ENCODE results near the gene H2BK1.

The H2BK1 gene

DNA sequence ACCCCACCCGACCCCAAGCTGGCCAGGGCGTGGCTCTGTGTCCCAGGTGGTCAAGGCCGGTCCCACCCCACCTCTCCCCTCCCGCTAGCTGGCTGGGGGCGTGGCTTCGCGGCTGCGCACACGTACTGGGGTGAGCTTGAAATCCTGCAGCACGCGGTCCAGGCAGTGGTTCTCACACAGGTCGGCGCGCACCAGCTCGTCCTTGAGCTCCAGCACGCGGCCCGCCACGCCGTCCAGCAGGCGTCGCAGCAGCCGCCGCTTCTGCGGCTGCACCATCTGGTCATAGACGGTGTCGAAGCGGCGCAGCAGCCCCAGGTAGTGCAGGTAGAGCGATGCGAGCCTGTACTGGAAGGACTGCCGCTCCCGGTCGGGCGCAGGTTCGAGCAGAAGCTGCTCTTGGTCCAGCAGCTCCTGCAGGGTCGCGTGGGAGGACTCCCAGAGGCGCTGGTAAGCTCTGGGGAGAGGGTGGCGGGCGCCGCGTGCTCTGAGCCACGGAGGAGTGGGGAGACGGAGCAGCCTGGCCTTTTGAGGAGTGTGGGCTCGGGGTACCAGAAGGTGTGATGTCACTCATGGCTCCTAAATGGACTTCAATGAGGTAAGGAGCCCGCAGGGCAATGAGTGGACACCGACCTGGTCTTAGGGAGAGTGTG, 5.8 kb downstream of the H2BK1 start:
- DNase-seq (ENCODE audit: low read depth) = no peak

DNA sequence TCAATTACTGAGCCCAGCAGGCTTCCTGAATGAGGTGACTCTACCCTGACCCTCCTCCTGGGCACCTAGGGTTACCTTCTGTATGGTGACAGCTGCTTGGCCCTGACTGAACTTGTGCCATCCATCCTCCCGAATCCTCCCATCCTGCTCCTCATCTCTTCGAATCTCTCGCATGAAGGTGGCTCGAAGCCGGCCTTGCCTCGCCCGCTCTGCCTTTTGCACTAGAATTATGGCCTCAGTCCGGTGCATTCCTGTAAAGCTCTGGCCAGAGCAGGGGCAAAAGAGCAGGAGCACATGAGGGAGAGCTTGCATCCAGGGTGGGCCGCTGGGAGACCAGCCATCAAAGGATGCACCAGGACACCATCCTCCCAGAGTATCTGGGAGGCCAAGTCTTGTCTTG, 7.5 kb downstream of the H2BK1 start:
- DNase-seq (ENCODE audit: low read depth) = no peak

DNA sequence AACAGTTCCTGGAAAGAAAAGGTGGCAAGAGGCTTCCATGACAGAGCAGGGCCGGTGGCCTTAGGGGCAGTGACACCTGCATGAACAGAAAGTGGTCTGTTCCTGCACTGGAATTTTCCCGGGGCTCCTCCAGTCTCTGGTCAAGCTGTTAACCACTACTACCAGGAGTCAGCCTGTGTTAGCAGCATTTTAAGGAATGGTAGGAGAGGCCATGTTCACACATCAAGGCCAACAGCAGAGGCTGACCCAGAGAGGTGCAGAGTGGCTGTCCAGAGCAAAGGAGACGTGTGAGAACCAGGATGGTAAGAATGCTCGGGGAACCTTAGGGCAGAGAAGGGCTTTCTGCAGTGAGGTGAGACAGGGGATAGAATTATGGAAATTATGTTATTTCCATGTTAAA, 8.5 kb downstream of the H2BK1 start:
- no peak for DNase-seq (ENCODE audit: low read depth)

DNA sequence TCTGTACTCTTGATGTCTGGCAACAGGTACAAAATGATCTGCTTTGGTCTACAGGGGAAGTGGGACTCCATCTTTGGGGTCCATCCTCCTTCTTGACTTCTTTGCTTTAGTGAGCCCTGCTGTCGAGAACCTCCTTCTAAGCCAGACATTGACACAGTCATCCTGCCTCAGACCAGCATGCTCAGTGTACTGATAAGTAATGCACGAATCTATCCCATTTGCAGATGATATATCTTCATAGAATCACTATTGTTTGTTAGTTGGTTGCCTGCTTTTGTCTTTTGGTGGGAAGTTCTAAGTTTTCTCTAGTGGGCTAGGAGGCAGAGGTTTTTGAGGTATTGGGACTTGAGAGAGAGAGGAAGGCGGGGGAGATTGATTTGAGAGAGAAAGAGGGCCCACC, 8.9 kb downstream of the H2BK1 start:
- no peak for DNase-seq (ENCODE audit: low read depth)

DNA sequence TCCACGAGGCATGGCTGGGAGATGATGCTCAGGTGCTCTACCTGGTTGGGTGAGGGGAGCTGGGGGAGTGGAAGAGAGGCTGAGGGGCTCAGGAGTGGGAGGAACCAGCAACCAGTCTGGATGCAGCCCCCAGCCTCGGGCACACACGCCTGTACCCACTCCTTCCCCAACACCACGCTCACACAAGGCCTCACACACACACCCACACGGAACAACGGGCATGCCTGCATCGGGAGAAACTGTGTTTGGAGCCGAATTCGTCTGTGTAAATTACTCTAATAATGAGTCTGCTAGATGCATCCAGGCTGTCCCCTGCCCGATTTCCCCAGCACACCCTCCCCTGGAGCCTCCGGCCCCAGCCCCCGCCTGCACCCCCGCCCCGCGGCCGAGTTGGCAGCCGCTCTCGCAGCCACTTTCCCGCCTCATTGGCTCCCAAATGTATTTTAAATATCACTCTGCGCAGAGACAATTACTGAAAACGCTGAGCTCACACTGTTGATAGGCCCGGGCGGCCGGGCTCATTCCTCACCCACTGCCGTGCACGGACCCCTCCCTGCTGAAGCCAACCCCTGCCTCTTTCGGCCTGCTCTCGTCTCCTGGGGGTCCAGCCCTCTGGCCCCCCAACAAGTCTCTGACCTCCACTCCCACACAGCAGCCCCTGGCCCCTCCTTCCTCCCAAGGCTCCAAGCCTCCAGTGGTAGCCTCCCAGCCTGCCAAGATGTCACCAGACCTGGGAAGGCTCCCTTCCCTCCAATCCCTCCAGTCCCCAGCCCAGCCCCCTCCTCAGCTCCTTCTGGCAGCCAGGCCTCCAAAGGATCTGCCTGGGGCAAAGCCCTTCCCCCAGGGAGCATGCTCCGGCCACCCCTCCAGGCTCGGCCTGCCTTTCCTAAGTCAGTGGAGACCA, 11.1 kb downstream of the H2BK1 start:
- DNase-seq (ENCODE audit: low read depth) = no peak

DNA sequence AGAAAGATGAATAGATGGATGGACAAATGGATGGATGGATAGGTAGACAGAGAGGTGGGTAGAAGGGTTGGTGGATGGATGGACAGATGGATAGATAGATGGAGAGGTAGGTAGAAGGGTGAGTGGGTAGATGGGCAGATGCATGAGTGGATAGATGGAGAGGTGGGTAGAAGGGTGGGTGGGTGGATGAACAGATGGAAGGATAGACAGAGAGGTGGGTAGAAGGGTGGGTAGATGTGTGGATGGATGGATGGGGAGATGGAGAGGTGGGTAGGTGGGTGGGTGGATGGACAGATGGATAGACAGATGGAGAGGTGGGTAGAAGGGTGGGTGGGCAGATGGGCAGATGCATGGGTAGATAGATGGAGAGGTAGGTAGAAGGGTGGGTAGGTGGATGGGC, 12.4 kb downstream of the H2BK1 start:
- no peak for DNase-seq (ENCODE audit: low read depth)

DNA sequence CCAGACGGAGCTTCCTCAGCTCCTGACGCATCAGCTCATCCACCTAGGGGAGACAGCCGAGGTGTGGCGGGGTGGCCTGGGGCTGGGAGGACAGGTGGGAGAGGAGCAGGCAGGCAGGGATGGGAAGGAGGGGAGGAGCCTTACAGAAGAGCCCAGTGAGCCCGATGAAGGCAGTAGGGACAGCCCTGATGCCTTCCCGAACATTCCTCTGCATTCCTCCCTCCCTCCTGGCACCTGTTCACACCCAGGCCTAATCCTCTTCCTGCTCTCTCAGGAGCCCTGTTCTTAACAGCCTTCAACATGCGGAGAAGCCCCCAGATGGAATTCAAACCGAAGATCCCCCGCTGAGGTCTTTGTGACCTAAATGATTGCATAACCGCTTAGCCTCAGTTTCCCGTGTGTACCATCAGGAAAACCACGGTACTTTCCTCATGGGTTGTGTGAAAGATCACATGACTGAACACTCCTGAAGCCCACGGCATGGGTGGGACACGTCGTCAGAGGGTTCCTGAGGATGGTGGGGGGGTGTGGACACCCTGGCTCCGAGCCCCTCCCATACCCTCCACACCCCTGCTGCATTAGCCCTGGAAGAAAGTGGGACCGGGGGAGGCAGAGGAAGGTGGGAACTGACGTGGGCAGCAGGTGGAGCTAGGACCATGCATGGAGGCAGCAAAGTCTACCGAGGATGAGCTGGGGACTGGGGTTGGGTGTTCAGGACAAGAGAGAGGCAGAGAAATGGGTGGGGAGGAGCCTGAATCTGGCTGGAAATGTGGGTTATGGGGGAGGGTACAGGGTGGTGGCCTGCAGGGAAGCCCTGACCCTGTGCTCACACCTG, 14.5 kb downstream of the H2BK1 start:
- DNase-seq (ENCODE audit: low read depth) = no peak

DNA sequence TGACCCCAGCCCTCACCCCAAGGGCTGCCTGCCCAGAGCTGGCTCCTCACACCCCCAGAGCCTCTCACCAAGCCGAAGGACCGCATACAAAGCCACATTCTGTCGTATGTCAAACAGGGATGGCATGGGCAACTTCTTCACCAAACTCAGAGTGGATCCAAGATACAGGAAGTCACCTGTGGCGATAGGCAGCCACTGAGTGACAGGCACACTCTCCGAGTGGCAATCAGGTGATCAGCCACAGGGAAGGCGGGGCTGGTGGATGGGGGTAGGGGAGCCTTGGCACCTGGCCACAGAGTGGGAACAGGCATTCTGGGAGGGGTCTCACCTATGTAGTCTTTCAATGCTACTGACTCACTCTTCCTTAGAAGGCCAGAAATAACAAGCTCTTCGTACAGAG, 16.1 kb downstream of the H2BK1 start:
- no peak for DNase-seq (ENCODE audit: low read depth)

DNA sequence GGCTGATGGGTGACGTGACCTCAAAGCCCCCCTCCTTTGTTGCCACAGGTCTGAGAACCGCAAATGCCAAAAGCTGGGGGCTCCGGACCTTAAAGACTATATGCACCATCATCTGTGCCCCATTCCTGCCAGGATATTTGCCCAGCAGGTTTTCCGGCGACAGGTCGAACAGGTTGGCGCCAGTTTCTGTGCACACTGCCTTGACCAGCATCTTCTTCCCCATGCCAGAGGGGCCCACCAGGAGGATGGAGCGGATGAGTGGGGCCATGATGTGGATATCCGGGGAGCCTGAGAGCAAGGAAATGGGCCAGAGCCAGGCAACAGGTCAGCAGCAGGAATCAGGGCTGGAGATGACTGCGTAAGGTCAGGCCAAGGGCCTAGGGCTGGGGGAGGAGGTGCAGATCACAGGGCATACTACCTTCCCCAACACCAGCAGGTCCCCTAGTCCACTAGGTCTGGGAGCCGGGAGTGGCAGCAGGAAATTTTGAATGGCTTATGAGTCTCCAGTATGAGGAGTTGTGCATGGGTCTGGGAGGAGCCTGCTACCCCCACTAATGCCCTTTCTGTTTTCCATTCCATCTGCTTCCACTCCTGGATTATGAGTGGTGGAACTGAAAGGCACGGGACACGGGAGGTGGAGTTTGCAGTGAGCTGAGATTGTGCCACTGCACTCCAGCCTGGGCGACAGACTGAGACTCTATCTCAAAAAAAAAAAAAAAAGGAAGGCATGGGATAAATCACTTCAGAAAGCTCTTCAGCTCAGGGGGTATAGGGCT, 16.9 kb downstream of the H2BK1 start:
- no peak for DNase-seq (ENCODE audit: low read depth)

DNA sequence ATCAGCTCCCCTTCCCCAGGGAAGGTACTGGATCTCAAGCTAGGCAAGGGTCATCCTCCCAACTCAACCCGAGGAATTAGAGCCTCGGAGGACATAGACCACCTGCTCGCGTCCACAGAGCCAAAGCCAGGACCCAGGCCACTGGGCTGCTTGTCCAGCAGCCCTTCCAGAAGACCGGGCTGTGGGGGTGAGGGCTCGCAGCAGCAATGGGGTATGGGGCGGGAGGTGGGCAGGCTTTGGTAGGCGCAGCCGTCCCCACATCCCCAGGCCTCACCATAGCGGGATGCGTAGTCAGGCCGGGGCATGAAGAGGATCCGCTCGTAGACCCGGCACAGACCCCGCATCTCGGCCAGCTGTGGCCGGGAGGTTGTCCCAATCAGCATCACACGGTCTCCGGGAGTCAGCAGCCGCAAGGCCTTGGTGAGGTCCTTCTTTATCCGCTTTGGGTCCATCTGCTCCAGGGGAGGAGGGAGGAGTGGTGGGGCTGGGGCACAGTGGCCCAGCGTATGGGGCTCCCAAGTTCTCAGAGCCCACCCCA, 18.2 kb downstream of the H2BK1 start:
- no peak for DNase-seq (ENCODE audit: low read depth)

DNA sequence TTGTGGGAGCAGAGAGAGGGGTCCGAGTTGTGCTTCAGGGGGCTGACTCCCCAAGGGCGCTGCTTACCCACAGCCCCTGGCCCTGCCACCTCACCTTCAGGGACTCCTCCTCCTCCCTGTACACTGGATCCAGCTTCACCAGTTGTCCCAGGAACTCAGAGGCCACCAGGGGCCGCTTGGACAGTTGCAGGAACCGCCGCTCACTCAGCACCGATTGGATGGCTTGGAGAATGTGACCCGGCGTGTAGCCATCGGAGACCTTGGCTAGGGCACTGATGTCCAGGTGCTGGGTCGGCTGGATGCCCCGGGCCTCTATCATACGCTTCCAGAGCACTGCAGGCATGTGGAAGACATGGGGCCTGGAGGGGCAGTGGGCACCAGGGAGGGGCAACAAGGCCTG, 18.7 kb downstream of the H2BK1 start:
- DNase-seq (ENCODE audit: low read depth) = no peak

DNA sequence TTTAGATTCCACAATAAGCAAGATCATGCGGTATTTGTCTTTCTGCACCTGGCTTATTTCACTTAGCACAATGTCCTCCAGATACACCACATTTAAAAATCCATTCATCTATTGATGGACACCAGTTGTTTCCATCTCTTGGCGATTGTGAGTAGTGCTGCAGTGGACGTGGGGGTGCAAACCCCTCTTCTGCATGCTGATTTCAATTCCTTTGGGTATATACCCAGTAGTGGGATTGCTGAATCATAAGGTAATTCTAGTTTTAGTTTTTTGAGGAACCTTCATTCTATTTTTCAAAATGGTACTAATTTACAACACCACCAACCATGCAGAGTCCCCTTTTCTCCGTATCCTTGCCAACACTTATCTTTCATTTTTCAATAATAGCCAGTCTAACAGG, 21.2 kb downstream of the H2BK1 start:
- no peak for DNase-seq (ENCODE audit: low read depth)

DNA sequence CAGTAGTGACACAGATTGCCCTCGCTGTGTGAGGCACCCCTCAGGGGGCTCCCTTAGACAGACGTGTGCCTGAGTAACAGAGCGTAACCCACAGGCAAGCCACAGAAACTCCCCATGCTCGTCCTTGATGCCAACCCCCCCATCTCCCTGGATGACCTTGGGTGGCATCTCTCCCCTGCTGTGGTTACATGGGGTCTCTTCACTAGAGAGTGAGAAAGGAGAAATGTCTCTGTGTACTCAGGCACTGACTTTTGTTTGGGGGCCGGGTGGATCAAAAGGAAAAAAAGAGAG, 22.1 kb downstream of the H2BK1 start:
- DNase-seq (ENCODE audit: low read depth) = no peak

DNA sequence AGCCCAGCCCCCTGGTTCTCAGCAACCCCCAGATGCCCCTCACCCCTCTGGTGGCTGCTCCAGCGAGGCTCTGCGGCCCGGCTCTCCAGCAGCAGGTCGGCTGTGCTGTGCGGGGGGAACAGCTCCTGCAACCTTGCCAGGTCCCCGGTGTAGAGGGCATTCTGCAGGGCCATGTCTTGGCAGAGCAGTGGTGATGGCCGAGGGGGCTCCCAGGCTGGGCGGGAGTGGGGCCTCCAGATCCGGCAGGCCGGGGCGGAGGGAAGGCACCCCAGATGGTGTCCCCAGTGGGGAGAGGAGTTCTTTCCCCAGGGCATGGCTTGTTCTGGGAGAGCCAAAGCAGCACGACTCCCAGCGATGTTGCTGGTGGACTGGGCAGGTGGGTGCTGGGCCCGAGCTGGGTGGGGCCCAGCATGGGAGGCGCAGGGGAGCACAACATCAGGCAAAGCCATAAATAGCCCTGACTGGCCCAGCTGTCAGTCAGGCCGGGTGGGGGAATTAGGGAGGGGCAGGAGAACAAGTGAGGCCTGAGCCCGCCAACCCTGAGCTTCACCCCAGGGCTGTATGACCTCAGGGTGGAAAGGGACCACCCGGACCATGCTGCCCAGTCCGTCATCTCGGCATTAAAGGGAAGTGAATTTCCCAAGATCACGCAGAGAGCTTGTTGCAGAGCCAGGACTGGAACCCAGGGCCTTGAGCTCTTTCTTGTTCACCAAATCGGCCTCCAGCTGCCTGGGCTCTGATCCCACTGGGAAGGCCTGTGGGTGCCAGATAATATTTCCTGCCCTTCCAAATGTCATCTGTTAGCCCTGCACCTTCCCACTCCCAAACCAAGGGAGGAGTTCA, 22.7 kb downstream of the H2BK1 start:
- DNase-seq (ENCODE audit: low read depth) = no peak

DNA sequence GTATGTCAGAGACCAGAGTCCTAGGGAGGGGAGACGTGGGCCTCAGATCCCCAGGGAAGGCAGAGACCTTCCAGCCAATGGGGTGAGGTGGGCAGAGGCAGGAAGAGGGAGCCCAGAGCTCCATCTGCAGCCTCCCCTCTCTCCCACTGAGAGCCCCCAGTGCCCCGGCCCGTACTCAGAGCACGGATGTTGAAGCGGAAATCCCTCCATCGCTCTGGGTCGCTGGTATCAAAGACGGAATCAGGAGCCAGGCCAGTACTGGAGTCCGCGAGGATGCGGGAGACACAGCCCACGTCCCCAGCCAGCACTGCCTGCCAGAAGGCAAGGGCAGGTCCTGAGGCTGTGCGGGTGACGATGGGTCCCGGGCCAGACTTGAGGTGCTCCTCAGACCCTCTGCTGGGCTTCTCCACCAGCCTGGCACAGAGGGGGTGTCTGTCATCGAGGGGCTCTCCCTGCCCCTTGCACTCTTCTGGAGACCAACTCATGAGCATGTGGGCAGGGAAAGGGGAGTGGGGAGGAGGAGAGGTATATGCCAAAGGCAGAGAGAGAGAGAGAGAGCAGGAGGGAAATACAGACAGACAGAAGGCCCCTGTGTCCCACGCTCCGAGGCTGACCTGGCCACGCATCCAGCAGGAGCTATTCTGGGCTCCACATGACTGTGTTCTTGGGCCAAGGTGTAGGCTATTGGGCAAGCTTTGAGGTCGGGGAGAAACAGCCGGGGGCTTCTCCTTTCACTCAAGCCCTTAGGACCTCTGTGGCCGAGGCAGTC, 23.5 kb downstream of the H2BK1 start, which contains the start of gene ASB10:
TSS of gene ASB10 (minus strand) at position 611 of the 769 bp plus-strand sequence. CDS start at position 491, 120 bp downstream.
- no peak for DNase-seq (ENCODE audit: low read depth)

DNA sequence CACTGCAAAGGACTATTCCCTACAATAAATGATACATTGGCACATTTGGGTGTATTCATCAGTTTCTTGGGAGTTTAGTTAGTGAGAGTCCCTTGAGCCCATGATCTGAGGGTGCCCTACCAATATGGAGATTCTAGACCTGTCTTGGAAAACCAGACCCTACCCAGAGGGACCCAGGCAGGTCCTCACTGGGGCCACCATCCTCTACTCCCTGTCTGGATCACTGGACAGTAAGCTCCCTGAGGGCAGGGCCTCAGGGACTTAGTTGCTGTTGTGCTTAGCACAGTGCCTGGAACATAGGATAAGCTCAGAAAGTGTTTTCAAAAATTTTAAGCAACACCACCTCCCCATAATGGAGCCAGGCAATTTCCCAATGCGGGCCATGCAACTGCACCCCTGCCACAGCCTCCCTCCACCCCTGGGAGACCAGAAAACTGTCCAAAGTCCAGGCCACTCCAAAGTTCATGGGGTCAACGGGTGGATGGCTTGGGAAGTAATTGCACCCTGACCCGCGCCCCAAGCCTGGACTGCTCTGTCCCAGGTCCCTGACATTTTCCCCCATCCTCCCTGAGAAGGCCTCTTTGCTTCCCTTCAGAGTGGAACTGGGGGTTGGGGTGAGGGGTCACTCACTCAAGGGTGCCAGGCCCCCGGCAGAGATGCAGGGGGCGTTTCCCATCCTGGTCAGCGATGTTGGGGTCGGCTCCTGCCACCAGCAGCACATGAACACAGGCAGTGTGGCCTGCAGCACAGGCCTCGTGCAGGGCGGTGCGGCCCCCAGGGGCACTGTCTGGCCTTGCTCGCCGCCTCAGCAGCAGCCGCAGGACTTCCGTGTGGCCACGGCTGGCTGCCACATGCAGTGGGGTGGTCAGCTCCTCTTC, 24.3 kb downstream of the H2BK1 start:
- DNase-seq (ENCODE audit: low read depth) = no peak

DNA sequence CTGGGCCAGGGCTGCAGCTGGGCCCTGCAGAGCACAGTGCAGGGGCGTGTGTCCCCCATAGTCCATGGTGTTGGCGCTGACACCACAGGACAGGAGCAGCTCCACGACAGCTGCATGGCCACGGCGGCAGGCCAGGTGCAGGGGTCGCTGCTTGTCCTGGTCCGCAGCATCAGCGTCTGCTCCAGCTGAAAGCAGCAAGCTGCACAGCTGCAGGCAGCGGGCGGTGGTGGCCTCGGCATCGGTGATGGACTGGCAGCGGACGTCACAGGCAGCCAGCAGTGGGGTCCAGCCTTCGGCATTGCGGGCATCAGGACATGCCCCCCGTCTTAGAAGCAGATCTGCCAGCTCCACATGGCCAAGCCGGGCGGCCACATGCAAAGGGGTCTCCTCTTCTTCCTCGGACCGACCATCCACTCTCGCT, 29.3 kb downstream of the H2BK1 start:
- DNase-seq (ENCODE audit: low read depth) = no peak

DNA sequence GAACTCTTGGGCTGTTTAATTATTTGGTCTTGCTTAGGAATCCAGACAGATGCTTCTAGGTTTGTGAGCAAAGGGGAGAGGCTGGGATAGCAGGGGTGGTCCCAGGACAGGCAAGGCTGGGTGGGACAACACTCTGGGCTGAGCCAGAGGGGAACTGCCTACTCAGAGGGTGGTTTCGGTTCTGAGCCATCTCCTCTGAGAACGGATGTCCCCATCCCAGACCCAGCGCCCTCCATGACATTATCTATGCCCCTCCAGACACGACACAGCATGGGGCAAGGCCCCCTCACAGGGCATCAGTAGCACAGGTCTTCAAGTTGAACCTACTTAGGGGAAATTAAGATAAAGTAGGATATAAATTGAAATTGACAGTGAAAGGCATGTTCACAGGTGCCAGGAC, 30.3 kb downstream of the H2BK1 start:
- no peak for DNase-seq (ENCODE audit: low read depth)

DNA sequence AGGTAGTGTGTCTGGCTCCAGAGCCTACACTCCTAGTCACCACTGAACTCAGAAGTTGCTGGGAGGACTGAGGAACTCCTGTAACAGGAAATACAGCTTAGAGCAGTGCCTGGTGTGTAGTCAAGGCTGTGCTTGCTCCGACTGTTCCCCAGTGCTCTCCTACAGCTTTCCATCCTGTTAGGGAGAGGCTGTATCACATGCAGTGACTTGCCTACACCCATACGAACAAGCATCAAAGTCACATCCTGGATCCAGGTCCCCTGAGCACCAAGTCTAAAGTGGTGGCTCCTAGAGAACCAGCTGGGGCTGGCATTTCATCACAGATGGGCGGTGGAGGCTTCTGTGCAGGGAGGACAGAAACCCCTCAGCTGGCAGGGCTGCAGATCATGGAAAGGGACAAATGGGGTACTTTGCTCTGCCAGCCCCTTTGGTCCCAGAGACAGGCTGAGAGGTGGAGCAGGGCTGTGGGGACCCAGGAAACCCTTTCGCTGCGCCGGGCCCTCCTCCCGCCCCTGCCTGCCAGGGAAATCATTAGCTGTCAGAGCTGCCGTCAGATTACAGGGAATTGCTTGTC, 30.9 kb downstream of the H2BK1 start:
- no peak for DNase-seq (ENCODE audit: low read depth)

All from GM04503 (cell line).